Mesendoderm (in vitro differentiated cells): ENCODE measurements around the gene GPR156.
A peak's percentile ranks its signal among the peaks of the same experiment; 100 is the strongest.
"Not testable (repeated sequence)": the region's sequence is repeated elsewhere in the genome, so short reads cannot be mapped to it uniquely, and the experiment has no call there.

Source experiments
- DNase-seq: peaks from one replicate; pipeline ENCODE4 v3.0.0; 2013
- H2AK5ac ChIP-seq: 2 replicates; pipeline ENCODE4 v1.6.1; 2013; ENCODE audit warnings: low read length, inconsistent platforms
- H2BK120ac ChIP-seq: 2 replicates; pipeline ENCODE4 v1.6.1; 2013; ENCODE audit warnings: low read depth, mild to moderate bottlenecking, low read length, moderate library complexity, mixed read lengths
- H2BK15ac ChIP-seq: replicated peaks from 2 replicates; pipeline ENCODE4 v1.6.1; 2013; ENCODE audit warnings: low read depth, mild to moderate bottlenecking, moderate library complexity
- H2BK5ac ChIP-seq: 2 replicates; pipeline ENCODE4 v1.6.1; 2013; ENCODE audit warnings: low read length, inconsistent platforms
- H3K18ac ChIP-seq: 2 replicates; pipeline ENCODE4 v1.6.1; 2013; ENCODE audit warnings: mild to moderate bottlenecking, low read length, mixed read lengths
- H3K23ac ChIP-seq: one replicate; pipeline ENCODE4 v1.6.1; 2013; ENCODE audit warnings: low read length
- H3K27ac ChIP-seq: 2 replicates; pipeline ENCODE4 v1.5.1; 2013; ENCODE audit warnings: low read depth, mild to moderate bottlenecking, inconsistent platforms, low read length, moderate library complexity
- H3K27me3 ChIP-seq: 2 replicates; pipeline ENCODE4 v1.6.1; 2013; ENCODE audit warnings: low read length, control low read depth, mild to moderate bottlenecking, inconsistent platforms; ENCODE audit not compliant: insufficient read depth, poor library complexity
- H3K36me3 ChIP-seq: 2 replicates; pipeline ENCODE4 v1.6.1; 2013; ENCODE audit warnings: low read length, inconsistent platforms; ENCODE audit not compliant: control insufficient read depth, insufficient read depth
- H3K4ac ChIP-seq: one replicate; pipeline ENCODE4 v1.6.1; 2013; ENCODE audit warnings: low read depth, mild to moderate bottlenecking, low read length, moderate library complexity
- H3K4me1 ChIP-seq: 2 replicates; pipeline ENCODE4 v1.6.1; 2013; ENCODE audit warnings: low read depth, low read length, inconsistent platforms; ENCODE audit not compliant: control insufficient read depth
- H3K4me2 ChIP-seq: 2 replicates; pipeline ENCODE4 v1.6.1; 2013; ENCODE audit warnings: low read length
- H3K4me3 ChIP-seq: 2 replicates; pipeline ENCODE4 v1.5.1; 2013; ENCODE audit warnings: mild to moderate bottlenecking, low read length
- H3K56ac ChIP-seq: one replicate; pipeline ENCODE4 v1.6.1; 2013; ENCODE audit warnings: low read length
- H3K79me1 ChIP-seq: 2 replicates; pipeline ENCODE4 v1.6.1; 2013; ENCODE audit warnings: low read length, inconsistent platforms
- H3K79me2 ChIP-seq: 2 replicates; pipeline ENCODE4 v1.6.1; 2013; ENCODE audit warnings: mild to moderate bottlenecking, low read length; ENCODE audit not compliant: control insufficient read depth, insufficient read depth
- H3K9ac ChIP-seq: 2 replicates; pipeline ENCODE4 v1.6.1; 2013; ENCODE audit warnings: low read length, inconsistent platforms
- H4K5ac ChIP-seq: one replicate; pipeline ENCODE4 v1.6.1; 2013; ENCODE audit warnings: low read length
- H4K8ac ChIP-seq: one replicate; pipeline ENCODE4 v1.6.1; 2013; ENCODE audit warnings: low read depth, mild to moderate bottlenecking, control low read depth, low read length, moderate library complexity
- WGBS: extraction: QIAGEN DNeasy Blood & Tissue Kit; methylation state at CpG from one replicate; pipeline ENCODE4 v1.1.7; 2013; ENCODE audit warnings: low lambda C conversion rate, missing lambda C conversion rate; ENCODE audit not compliant: insufficient coverage; ENCODE audit errors: extremely low coverage; 5-methylcytosine and 5-hydroxymethylcytosine counted together

Gene GPR156

DNA sequence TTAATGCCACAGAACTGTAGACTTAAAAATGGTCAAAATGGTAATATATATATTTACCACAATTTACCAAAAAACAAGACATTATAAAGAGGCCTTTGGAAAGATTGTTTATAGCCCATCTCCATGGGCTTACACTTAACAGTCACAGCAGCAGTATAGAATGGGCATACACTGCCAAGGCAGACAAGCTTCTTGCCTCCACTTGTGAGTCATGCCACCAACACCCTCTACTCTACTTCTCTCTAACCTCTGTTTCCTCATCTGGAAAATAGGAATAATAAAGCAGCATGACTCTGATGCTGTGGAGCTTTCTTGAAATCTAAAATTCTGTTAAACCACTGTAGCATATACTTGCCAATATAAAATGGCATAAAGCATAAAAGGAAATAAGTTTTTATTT lies 14.4 kb upstream of the GPR156 start:
- Histone ChIP-seq H3K27me3 (no peaks in the 10 kb centered on the region), H3K79me1 (no peaks in the 10 kb centered on the region)
- DNase-seq: no peak

DNA sequence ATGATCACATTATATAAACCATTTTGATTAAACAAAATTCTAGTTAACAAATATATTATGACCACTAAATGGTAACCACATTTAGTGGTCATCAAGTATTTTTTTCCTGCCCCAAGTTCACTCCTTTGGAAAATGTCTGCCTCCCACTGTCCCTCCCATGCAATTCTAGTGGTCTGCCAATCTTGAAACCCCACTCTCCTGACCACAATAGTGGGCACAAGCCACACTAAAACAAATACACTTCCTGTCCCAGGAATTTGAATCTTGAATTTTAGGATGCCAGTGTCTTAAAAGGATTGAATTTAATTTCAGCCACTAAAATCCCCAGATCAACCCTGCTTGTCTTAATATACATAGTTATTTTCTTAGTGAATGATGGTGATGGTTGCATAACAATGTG lies 14.0 kb upstream of the GPR156 start:
- Histone ChIP-seq H2BK15ac (no peak overlapping the region), H3K9ac (no peak overlapping the region), H3K4me1 (no peaks in the 10 kb centered on the region), H4K8ac (no peak overlapping the region), H2BK120ac (no peak overlapping the region), H3K4me3 (no peak overlapping the region), H3K4me2 (no peak overlapping the region), H2AK5ac (no peak overlapping the region), H3K4ac (no peak overlapping the region), H3K27ac (no peak overlapping the region), H3K18ac (no peak overlapping the region), H3K27me3 (no peaks in the 10 kb centered on the region), H2BK5ac (no peak overlapping the region), H3K23ac (no peak overlapping the region), H3K79me2 (no peaks in the 10 kb centered on the region), H4K5ac (no peak overlapping the region), H3K36me3 (no peaks in the 10 kb centered on the region), H3K79me1 (no peaks in the 10 kb centered on the region), H3K56ac (no peak overlapping the region)
- DNase-seq: no peak

More for the DNA sequence above, 14.4 kb upstream of the GPR156 start:
- Histone ChIP-seq H3K9ac (no peak overlapping the region), H4K8ac (no peak overlapping the region), H3K18ac (no peak overlapping the region), H4K5ac (no peak overlapping the region), H2AK5ac (no peak overlapping the region), H3K56ac (no peak overlapping the region), H3K4me2 (no peak overlapping the region), H3K4me1 (no peaks in the 10 kb centered on the region), H2BK5ac (no peak overlapping the region), H3K4ac (no peak overlapping the region), H2BK120ac (no peak overlapping the region), H2BK15ac (no peak overlapping the region), H3K23ac (no peak overlapping the region), H3K27ac (no peak overlapping the region), H3K36me3 (no peaks in the 10 kb centered on the region), H3K79me2 (no peaks in the 10 kb centered on the region), H3K4me3 (no peak overlapping the region)

DNA sequence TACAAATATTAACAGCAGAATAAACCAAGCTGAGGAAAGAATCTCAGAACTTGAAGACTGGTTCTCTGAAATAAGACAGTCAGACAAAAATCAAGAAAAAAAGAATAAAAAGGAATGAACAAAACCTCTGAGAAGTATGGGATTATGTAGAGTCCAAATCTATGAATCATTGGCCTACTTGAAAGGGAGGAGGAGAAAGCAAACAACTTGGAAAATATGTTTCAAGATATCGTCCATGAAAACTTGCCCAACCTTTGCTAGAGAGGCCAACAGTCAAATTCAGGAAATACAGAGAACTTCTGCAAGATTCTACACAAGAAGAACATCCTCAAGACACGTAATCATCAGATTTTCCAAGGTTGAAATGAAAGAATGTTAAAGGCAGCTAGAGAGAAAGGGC lies 6.5 kb upstream of the GPR156 start:
- not testable (repeated sequence) for DNase-seq, H3K23ac ChIP-seq, H2BK15ac ChIP-seq, H3K56ac ChIP-seq, H2BK5ac ChIP-seq, H3K79me2 ChIP-seq, H3K18ac ChIP-seq, H4K8ac ChIP-seq, H3K4me1 ChIP-seq, H3K4me3 ChIP-seq, H2AK5ac ChIP-seq, H3K4ac ChIP-seq, H3K4me2 ChIP-seq, H3K27me3 ChIP-seq, H4K5ac ChIP-seq, H3K27ac ChIP-seq, H3K9ac ChIP-seq, H3K36me3 ChIP-seq, H3K79me1 ChIP-seq, H2BK120ac ChIP-seq
- WGBS: no CpG with 5 or more reads among the region's 2 CpGs

DNA sequence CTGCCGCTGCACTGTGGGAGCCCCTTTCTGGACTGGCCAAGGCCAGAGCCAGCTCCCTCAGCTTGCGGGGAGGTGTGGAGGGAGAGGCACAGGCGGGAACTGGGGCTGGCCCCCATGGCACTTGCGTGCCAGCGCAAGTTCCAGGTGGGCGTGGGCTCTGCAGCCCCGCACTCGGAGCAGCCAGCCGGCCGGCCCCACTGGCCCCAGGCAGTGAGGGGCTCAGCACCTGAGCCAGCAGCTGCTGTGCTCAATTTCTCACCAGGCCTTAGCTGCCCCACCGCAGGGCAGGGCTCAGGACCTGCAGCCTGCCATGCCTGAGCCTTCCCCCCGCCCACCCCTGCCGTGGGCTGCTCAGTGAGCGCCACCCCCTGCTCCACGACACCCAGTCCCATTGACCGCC lies 4.6 kb upstream of the GPR156 start:
- H3K27ac ChIP-seq: no peak overlapping the region
- H3K36me3 ChIP-seq: no peaks in the 10 kb centered on the region
- H2BK120ac ChIP-seq: no peak overlapping the region
- no peak for DNase-seq
- H3K4me2 ChIP-seq: no peak overlapping the region
- H2BK5ac ChIP-seq: no peak overlapping the region
- H2AK5ac ChIP-seq: no peak overlapping the region
- WGBS: no CpG with 5 or more reads among the region's 16 CpGs
- H3K27me3 ChIP-seq: peaks cover 4% of the 10 kb centered on the region
- H3K79me2 ChIP-seq: no peaks in the 10 kb centered on the region
- no peak overlapping the region for H3K23ac ChIP-seq
- H2BK15ac ChIP-seq: no peak overlapping the region
- no peaks in the 10 kb centered on the region for H3K4me1 ChIP-seq
- H3K4me3 ChIP-seq: no peak overlapping the region
- no peak overlapping the region for H3K56ac ChIP-seq
- H3K4ac ChIP-seq: no peak overlapping the region
- H3K18ac ChIP-seq: no peak overlapping the region
- no peak overlapping the region for H3K9ac ChIP-seq
- H3K79me1 ChIP-seq: no peaks in the 10 kb centered on the region
- no peak overlapping the region for H4K8ac ChIP-seq
- no peak overlapping the region for H4K5ac ChIP-seq

DNA sequence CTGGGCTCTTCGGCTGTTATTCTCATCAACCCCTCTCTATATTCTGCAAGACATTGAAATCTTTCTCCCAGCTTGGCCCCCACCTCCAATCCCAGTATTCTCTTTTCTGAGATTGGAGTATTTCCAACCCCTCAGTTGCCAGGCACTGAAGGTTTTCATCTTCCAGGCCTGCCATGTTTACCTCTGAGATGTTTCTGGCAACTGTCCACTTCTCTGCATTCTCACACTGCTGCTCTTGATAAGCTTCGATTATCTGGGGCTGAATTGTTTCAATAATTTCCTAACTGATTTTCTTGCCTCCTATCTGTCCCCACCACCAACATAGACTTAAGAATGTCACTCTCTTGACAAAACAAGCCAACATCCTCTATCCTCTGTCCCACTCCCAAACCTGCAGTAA lies 1.4 kb upstream of the GPR156 start:
- no peak overlapping the region for H3K9ac ChIP-seq
- H3K79me2 ChIP-seq: no peaks in the 10 kb centered on the region
- DNase-seq: no peak
- no peak overlapping the region for H3K4me3 ChIP-seq
- H2BK5ac ChIP-seq: no peak overlapping the region
- no peak overlapping the region for H3K27ac ChIP-seq
- H3K79me1 ChIP-seq: no peaks in the 10 kb centered on the region
- no peak overlapping the region for H3K4ac ChIP-seq
- no peak overlapping the region for H2BK15ac ChIP-seq
- H3K23ac ChIP-seq: no peak overlapping the region
- WGBS: no CpG with 5 or more reads among the region's 2 CpGs
- H2AK5ac ChIP-seq: no peak overlapping the region
- H3K56ac ChIP-seq: no peak overlapping the region
- no peak overlapping the region for H4K5ac ChIP-seq
- H3K4me1 ChIP-seq: no peaks in the 10 kb centered on the region
- H3K4me2 ChIP-seq: no peak overlapping the region
- H3K18ac ChIP-seq: no peak overlapping the region
- peaks cover 4% of the 10 kb centered on the region for H3K27me3 ChIP-seq
- H3K36me3 ChIP-seq: no peaks in the 10 kb centered on the region
- H4K8ac ChIP-seq: no peak overlapping the region
- no peak overlapping the region for H2BK120ac ChIP-seq

DNA sequence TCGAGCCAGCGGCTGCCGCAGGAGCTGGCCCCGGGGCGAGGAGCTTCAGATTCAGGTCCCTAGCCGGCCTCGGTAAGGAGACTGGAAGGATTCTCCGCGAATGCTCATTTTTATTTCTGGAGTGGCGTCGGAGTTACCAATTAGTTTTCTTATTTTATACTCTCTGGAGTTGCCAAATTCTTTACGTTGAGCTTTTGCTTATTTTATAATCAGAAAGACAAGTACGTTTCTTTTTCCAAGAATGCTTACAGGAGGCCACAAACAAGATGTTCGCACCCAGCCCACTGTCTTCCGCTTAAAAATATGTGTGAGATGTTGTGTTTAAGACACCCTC lies 453 bp upstream of the GPR156 start:
- Histone ChIP-seq H3K27me3 (peaks cover 4% of the 10 kb centered on the region), H2BK5ac (no peak overlapping the region), H3K4me1 (no peaks in the 10 kb centered on the region), H4K8ac (no peak overlapping the region), H3K18ac (peak overlapping the region; percentile 77), H3K4ac (no peak overlapping the region), H3K27ac (no peak overlapping the region), H3K23ac (no peak overlapping the region), H3K79me1 (no peaks in the 10 kb centered on the region), H3K79me2 (no peaks in the 10 kb centered on the region), H3K9ac (peak overlapping the region; percentile 61), H4K5ac (no peak overlapping the region), H2BK120ac (no peak overlapping the region), H2BK15ac (no peak overlapping the region), H3K4me3 (no peak overlapping the region), H3K56ac (peak overlapping the region; percentile 82), H3K36me3 (no peaks in the 10 kb centered on the region), H2AK5ac (no peak overlapping the region), H3K4me2 (peak overlapping the region; percentile 59)
- WGBS: no CpG with 5 or more reads among the region's 15 CpGs
- no peak for DNase-seq
